HG03159 (cell line): ENCODE measurements around the gene ZNF208.
"Not testable (repeated sequence)": the region's sequence is repeated elsewhere in the genome, so short reads cannot be mapped to it uniquely, and the experiment has no call there.

Experiments
- ATAC-seq: cut with Tn5 transposase; IDR thresholded peaks from one replicate; pipeline ENCODE4 v1.9.1; 2021; ENCODE audit warnings: mild to moderate bottlenecking, moderate library complexity; ENCODE audit not compliant: unreplicated experiment

Gene ZNF208

GRCh38 chr19:21885516-21885915 is 125.2 kb downstream of the ZNF208 start:
- ATAC-seq: not testable (repeated sequence)

GRCh38 chr19:21884786-21885185 is 126.0 kb downstream of the ZNF208 start:
- not testable (repeated sequence) for ATAC-seq

DNA sequence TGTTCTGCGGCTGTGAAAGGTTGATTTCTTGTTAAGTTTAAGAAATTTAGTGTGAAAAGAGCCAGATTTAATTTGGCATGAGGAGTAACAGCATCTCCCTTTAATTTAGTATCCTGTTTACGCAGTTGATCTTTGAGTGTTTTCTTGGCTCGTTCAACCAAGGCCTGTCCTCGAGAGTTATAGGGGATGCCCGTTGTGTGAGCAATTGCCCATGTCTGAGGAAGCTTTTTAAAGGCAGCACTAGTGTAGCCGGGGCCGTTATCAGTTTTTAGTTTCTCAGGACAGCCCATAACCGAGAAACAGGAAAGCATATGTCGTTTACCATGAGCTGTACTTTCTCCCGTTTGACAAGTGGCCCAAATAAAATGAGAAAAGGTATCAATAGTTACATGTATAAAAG is 127.2 kb downstream of the ZNF208 start:
- ATAC-seq: no peak
